Parathyroid adenoma (tissue), 2 donors: ENCODE measurements around the gene PTPRD.

Experiments used
- H2AFZ ChIP-seq: fragments of 300-600 bp; sonication (generic); one replicate; pipeline ENCODE4 v1.7.0; 2017; ENCODE audit warnings: antibody characterized with exemption, mild to moderate bottlenecking
- H3K27ac ChIP-seq: fragments of 300-600 bp; sonication (generic); one replicate; pipeline ENCODE4 v1.7.0; 2017
- H3K27me3 ChIP-seq: fragments of 300-600 bp; sonication (generic); one replicate; pipeline ENCODE4 v1.7.0; 2017; ENCODE audit warnings: low read length; ENCODE audit not compliant: control insufficient read depth, insufficient read depth
- H3K36me3 ChIP-seq: fragments of 300-600 bp; sonication (generic); one replicate; pipeline ENCODE4 v1.7.0; 2017; ENCODE audit warnings: low read length; ENCODE audit not compliant: control insufficient read depth, insufficient read depth
- H3K4me1 ChIP-seq: fragments of 300-600 bp; sonication (generic); one replicate; pipeline ENCODE4 v1.7.0; 2017; ENCODE audit warnings: control low read depth
- H3K4me2 ChIP-seq: fragments of 300-600 bp; sonication (generic); one replicate; pipeline ENCODE4 v1.7.0; 2017; ENCODE audit warnings: low read length
- H3K4me3 ChIP-seq: fragments of 300-600 bp; sonication (generic); one replicate; pipeline ENCODE4 v1.7.0; 2017; ENCODE audit warnings: low read depth, low read length
- H3K79me2 ChIP-seq: fragments of 300-600 bp; sonication (generic); one replicate; pipeline ENCODE4 v1.7.0; 2017; ENCODE audit warnings: control low read depth
- H3K9ac ChIP-seq: fragments of 300-600 bp; sonication (generic); one replicate; pipeline ENCODE4 v1.7.0; 2017; ENCODE audit warnings: mild to moderate bottlenecking
- H3K9me3 ChIP-seq: fragments of 300-600 bp; sonication (generic); one replicate; pipeline ENCODE4 v1.7.0; 2017; ENCODE audit warnings: low read length; ENCODE audit not compliant: control insufficient read depth
- TF ChIP-seq, protein P1 (sequence below): fragments of 300-600 bp; sonication (generic); IDR thresholded peaks from one replicate; pipeline ENCODE4 v1.7.0; 2017; ENCODE audit warnings: antibody characterized with exemption, mild to moderate bottlenecking
- donor health status: primary hyperparathyroidism.

Gene PTPRD

DNA sequence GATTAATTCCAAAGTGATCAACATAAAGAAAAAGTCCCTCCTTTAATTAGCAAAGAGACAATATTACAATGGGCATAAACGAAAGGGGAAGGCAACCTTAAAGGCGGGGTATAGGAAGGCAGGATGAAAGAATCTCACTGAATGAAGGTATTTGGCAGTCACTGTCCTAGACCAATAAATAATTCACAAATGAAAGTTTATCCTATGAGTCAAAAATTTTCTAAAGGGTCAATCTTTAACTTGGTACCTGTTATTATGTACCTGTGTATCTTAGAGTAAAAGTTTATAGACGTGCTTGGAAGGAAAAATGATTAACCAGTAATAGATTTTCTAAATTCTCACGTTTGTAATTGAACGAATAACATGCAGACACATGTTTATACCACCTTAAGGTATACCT, 1867.5 kb downstream of the PTPRD start:
- no peaks in the 10 kb centered on the region for H3K79me2 ChIP-seq

DNA sequence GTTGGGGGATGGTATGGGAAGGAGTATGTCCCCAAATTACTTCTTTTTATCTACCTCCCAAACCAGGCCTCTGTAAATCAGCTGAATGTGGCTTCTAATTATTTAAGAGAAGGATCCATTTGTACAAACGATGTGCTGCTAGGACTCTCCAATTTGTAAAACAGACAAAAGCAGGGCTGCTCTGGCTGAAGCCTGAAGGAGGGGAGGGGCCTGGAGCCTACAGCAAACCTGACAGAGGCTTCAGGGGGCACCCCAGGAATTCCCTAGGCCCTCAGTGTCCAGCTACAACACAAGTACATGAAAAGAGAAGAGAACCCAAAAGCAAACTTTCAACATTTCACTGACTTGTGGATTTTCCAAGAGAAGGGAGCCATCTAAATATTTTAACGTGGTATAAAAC, 1873.9 kb downstream of the PTPRD start:
- H2AFZ ChIP-seq: no peak overlapping the region
- no peaks in the 10 kb centered on the region for H3K9me3 ChIP-seq
- H3K4me3 ChIP-seq: no peak overlapping the region
- no peak overlapping the region for H3K9ac ChIP-seq
- no peaks in the 10 kb centered on the region for H3K4me1 ChIP-seq
- H3K79me2 ChIP-seq: no peaks in the 10 kb centered on the region
- H3K27ac ChIP-seq: no peak overlapping the region
- H3K27me3 ChIP-seq: no peaks in the 10 kb centered on the region
- TF ChIP-seq, protein P1, sequence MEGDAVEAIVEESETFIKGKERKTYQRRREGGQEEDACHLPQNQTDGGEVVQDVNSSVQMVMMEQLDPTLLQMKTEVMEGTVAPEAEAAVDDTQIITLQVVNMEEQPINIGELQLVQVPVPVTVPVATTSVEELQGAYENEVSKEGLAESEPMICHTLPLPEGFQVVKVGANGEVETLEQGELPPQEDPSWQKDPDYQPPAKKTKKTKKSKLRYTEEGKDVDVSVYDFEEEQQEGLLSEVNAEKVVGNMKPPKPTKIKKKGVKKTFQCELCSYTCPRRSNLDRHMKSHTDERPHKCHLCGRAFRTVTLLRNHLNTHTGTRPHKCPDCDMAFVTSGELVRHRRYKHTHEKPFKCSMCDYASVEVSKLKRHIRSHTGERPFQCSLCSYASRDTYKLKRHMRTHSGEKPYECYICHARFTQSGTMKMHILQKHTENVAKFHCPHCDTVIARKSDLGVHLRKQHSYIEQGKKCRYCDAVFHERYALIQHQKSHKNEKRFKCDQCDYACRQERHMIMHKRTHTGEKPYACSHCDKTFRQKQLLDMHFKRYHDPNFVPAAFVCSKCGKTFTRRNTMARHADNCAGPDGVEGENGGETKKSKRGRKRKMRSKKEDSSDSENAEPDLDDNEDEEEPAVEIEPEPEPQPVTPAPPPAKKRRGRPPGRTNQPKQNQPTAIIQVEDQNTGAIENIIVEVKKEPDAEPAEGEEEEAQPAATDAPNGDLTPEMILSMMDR: no peak
- H3K36me3 ChIP-seq: no peaks in the 10 kb centered on the region
- H3K4me2 ChIP-seq: no peak overlapping the region

More for the DNA sequence above, 1867.5 kb downstream of the PTPRD start:
- no peaks in the 10 kb centered on the region for H3K4me1 ChIP-seq
- no peaks in the 10 kb centered on the region for H3K9me3 ChIP-seq
- no peaks in the 10 kb centered on the region for H3K27me3 ChIP-seq
- TF ChIP-seq, protein P1: no peak
- no peak overlapping the region for H3K27ac ChIP-seq
- H3K36me3 ChIP-seq: no peaks in the 10 kb centered on the region
- H3K4me3 ChIP-seq: no peak overlapping the region
- H2AFZ ChIP-seq: no peak overlapping the region
- no peak overlapping the region for H3K9ac ChIP-seq
- H3K4me2 ChIP-seq: no peak overlapping the region

DNA sequence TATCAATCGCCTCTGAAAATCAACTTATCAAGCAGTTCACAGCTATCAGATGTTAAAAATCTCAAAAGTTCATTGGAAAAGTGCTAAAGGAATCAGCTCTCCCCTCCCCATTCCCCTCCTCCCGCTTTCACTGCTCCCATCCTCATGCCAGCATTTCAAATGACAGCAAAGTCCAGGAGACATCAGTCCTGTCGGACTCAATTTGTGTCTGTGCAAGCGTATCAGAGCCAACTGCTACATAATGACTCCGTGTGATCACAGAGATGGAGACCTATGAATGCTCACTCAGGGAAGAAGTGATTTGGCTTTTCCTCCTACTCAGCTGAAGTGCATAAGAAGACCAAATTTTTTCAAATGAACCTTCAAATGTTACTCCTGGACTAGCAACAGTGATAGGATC, 1876.0 kb downstream of the PTPRD start:
- Histone ChIP-seq H3K4me3 (no peak overlapping the region), H3K79me2 (no peaks in the 10 kb centered on the region), H3K9me3 (no peaks in the 10 kb centered on the region), H3K4me2 (no peak overlapping the region), H3K4me1 (no peaks in the 10 kb centered on the region), H3K27me3 (no peaks in the 10 kb centered on the region), H3K27ac (no peak overlapping the region), H3K36me3 (no peaks in the 10 kb centered on the region), H3K9ac (no peak overlapping the region), H2AFZ (no peak overlapping the region)
- TF ChIP-seq, protein P1: no peak

DNA sequence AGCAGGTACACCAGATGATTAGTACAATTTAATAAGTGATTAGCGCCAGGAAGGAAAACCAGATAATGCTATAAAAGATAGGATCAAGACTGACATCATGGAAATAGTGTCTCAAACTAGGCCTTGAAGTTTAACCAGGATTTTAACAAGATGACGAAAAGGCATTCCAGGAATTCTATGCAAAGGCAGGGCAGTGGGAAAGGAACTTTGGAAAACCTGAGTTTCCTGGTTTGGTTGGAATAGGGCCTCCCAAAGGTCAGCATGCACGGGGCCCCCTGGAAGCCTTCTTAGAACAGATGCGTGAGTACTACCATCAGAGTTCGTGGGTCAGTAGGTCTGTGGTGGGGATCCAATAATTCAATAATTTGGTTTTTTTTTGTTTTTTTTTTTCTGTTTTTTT, 1878.0 kb downstream of the PTPRD start:
- no peak overlapping the region for H3K9ac ChIP-seq
- no peaks in the 10 kb centered on the region for H3K36me3 ChIP-seq
- H3K4me3 ChIP-seq: no peak overlapping the region
- no peaks in the 10 kb centered on the region for H3K9me3 ChIP-seq
- H3K27me3 ChIP-seq: no peaks in the 10 kb centered on the region
- no peak overlapping the region for H2AFZ ChIP-seq
- H3K4me1 ChIP-seq: no peaks in the 10 kb centered on the region
- no peaks in the 10 kb centered on the region for H3K79me2 ChIP-seq
- H3K27ac ChIP-seq: no peak overlapping the region
- H3K4me2 ChIP-seq: no peak overlapping the region
- TF ChIP-seq, protein P1: no peak

DNA sequence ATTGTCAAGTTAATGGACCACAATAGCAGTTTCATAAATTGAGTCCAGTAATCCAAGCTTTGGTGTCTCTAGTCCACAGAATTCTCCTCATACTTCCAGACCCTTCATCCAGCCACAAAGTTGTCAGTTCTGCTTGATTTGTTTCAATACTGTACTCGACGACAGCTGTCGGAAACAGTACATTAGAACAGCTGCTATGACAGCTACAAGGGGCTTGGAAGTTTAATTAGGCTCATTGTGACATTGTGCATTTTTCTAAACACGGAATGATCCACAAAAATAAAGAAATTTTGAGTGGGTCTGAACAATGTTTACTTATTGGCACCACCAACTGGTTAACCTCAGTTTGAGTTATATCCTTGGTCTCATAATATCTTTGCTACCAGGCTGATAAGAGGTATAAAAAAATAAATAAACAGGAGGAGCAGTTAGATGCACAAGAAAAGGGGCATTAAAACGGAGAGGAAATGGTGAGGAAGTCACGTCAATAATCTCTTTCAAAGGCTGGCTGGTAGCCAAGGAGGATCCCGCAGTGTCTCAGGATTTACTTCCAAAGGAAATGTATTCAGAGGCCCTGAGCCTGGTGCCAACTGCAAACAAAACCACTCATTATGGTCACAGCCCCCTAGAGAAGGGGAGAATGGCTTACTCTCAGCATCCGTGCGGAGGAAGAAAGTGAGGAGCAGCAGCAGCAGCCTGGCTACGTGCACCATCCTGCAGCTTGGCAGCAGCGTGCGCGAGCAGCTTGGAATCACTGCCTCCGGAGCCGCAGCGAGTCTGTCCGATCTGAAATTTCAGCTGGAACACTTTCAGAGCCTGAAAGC, 1879.5 kb downstream of the PTPRD start:
- TF ChIP-seq, protein P1: no peak
- Histone ChIP-seq H3K9ac (no peak overlapping the region), H2AFZ (no peak overlapping the region), H3K4me3 (no peak overlapping the region), H3K4me1 (no peaks in the 10 kb centered on the region), H3K9me3 (no peaks in the 10 kb centered on the region), H3K27ac (no peak overlapping the region), H3K4me2 (no peak overlapping the region), H3K36me3 (no peaks in the 10 kb centered on the region), H3K79me2 (no peaks in the 10 kb centered on the region), H3K27me3 (no peaks in the 10 kb centered on the region)
